GM04504 (cell line): ENCODE data around the gene ZNF653.

Experiments
- DNase-seq: peaks from one replicate; pipeline ENCODE4 v3.0.0-alpha.2; 2012; ENCODE audit warnings: low read depth

Gene ZNF653

GRCh38 chr19:11505504-11506100 lies at the start of gene ZNF653:
ZNF653 (minus strand) TSS chr19:11505839; CDS start chr19:11505786, 53 bp downstream.
- peak; percentile 85 for DNase-seq

- DNase-seq, result no peak
Measured at GRCh38 chr19:11555246-11555645, 49.6 kb upstream of the ZNF653 start.

- DNase-seq, result no peak
Measured at GRCh38 chr19:11554160-11554559, 48.5 kb upstream of the ZNF653 start.

- DNase-seq, result no peak
Measured at GRCh38 chr19:11552666-11553372, 47.2 kb upstream of the ZNF653 start.

GRCh38 chr19:11551603-11552235 lies 46.1 kb upstream of the ZNF653 start:
- DNase-seq, result no peak

- DNase-seq, result no peak
Measured at GRCh38 chr19:11550265-11550664, 44.6 kb upstream of the ZNF653 start.

GRCh38 chr19:11549386-11549953 lies 43.8 kb upstream of the ZNF653 start:
- DNase-seq, result no peak

GRCh38 chr19:11547929-11548700 lies 42.5 kb upstream of the ZNF653 start:
- no peak for DNase-seq

GRCh38 chr19:11541238-11541637 lies 35.6 kb upstream of the ZNF653 start:
- DNase-seq, result no peak

- no peak for DNase-seq
Measured at GRCh38 chr19:11540645-11541044, 35.0 kb upstream of the ZNF653 start.

GRCh38 chr19:11539495-11540365 lies 34.1 kb upstream of the ZNF653 start:
- DNase-seq, result no peak

- DNase-seq, result no peak
Measured at GRCh38 chr19:11538232-11539036, 32.8 kb upstream of the ZNF653 start, which contains the start of gene CNN1. CNN1 (plus strand) TSS chr19:11538851; CDS start chr19:11538928, 77 bp downstream.

- DNase-seq, result peak; percentile 67
Measured at GRCh38 chr19:11535792-11536595, 30.4 kb upstream of the ZNF653 start.

GRCh38 chr19:11534948-11535347 lies 29.3 kb upstream of the ZNF653 start:
- no peak for DNase-seq

- no peak for DNase-seq
Measured at GRCh38 chr19:11534538-11534937, 28.9 kb upstream of the ZNF653 start.

GRCh38 chr19:11530432-11530831 lies 24.8 kb upstream of the ZNF653 start:
- no peak for DNase-seq

- peak; percentile 99 for DNase-seq
Measured at GRCh38 chr19:11528551-11529341, 23.1 kb upstream of the ZNF653 start, which contains the start of gene ECSIT. ECSIT (minus strand) TSS chr19:11529134; CDS start chr19:11519170, 9,964 bp downstream.

GRCh38 chr19:11519138-11519537 lies 13.5 kb upstream of the ZNF653 start:
- DNase-seq, result no peak
